GM21576 (cell line): Measurements from ENCODE around the gene ST8SIA1.
"Not testable (repeated sequence)": the region's sequence is repeated elsewhere in the genome, so short reads cannot be mapped to it uniquely, and the experiment has no call there.

Source experiments
- ATAC-seq: cut with Tn5 transposase; IDR thresholded peaks from one replicate; pipeline ENCODE4 v1.9.1; 2021; ENCODE audit warnings: mild to moderate bottlenecking, moderate library complexity; ENCODE audit not compliant: unreplicated experiment

ST8SIA1 gene

GRCh38 chr12:22334410-22335100, at the start of gene ST8SIA1:
Gene ST8SIA1, minus strand, starts transcription at chr12:22334707. Its CDS starts 475 bp downstream, at chr12:22334232.
- ATAC-seq = no peak

GRCh38 chr12:22380031-22380430, 45.5 kb upstream of the ST8SIA1 start:
- no peak for ATAC-seq

GRCh38 chr12:22377731-22378496, 43.4 kb upstream of the ST8SIA1 start:
- no peak for ATAC-seq

GRCh38 chr12:22376596-22377150, 42.2 kb upstream of the ST8SIA1 start:
- not testable (repeated sequence) for ATAC-seq

GRCh38 chr12:22374508-22374907, 40.0 kb upstream of the ST8SIA1 start:
- no peak for ATAC-seq

GRCh38 chr12:22372277-22372837, 37.9 kb upstream of the ST8SIA1 start:
- no peak for ATAC-seq

GRCh38 chr12:22366181-22366580, 31.7 kb upstream of the ST8SIA1 start:
- no peak for ATAC-seq

GRCh38 chr12:22361785-22362184, 27.3 kb upstream of the ST8SIA1 start:
- no peak for ATAC-seq

GRCh38 chr12:22360774-22361173, 26.3 kb upstream of the ST8SIA1 start:
- no peak for ATAC-seq

- no peak for ATAC-seq
These were observed 23.0 kb upstream of the ST8SIA1 start for GRCh38 chr12:22357531-22357930.

GRCh38 chr12:22356231-22356630, 21.7 kb upstream of the ST8SIA1 start:
- ATAC-seq = no peak

- ATAC-seq = no peak
These were observed 20.6 kb upstream of the ST8SIA1 start for GRCh38 chr12:22355011-22355580.

GRCh38 chr12:22353615-22354325, 19.3 kb upstream of the ST8SIA1 start:
- ATAC-seq = no peak

- ATAC-seq = no peak
These were observed 16.4 kb upstream of the ST8SIA1 start for GRCh38 chr12:22350886-22351285.

GRCh38 chr12:22348208-22348607, 13.7 kb upstream of the ST8SIA1 start:
- ATAC-seq = no peak

- ATAC-seq = no peak
These were observed 5.6 kb upstream of the ST8SIA1 start for GRCh38 chr12:22340143-22340542.

- no peak for ATAC-seq
These were observed 5.2 kb upstream of the ST8SIA1 start for GRCh38 chr12:22339691-22340090.

GRCh38 chr12:22335794-22336166, 1.3 kb upstream of the ST8SIA1 start:
- ATAC-seq = no peak

- no peak for ATAC-seq
These were observed 646 bp downstream of the ST8SIA1 start for GRCh38 chr12:22333713-22334409.

GRCh38 chr12:22333186-22333712, 1.3 kb downstream of the ST8SIA1 start:
- no peak for ATAC-seq
